ENCODE data around the gene TRPM8.
A peak's percentile ranks its signal among the peaks of the same experiment; 100 is the strongest.
"Not testable (repeated sequence)": the region's sequence is repeated elsewhere in the genome, so short reads cannot be mapped to it uniquely, and the experiment has no call there.

Gene TRPM8

DNA sequence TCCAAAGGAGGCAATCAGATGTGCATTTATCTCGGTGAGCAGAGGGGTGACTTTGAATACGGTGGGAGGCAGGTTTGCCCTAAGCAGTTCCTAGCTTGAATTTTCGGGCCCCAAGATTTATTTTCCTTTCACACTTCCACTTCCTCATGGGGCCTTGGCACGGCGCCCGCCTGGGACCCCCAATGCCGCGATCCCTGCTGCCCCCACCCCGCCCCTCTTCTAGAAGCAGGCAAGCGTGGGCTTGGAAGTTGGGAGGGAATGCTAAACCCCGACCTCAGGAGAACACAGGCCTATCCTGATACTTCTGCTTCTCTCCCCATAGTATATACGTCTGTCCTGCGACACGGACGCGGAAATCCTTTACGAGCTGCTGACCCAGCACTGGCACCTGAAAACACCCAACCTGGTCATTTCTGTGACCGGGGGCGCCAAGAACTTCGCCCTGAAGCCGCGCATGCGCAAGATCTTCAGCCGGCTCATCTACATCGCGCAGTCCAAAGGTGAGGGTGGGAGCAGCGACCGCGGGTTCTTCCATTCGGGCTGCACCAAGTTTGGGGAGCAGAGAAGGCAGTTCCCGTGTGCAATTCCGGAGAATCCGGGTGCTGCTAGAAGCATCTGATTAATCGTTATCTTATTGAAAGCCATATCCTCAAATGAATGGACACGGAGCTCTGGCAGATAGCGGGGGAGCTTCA is 21.6 kb downstream of the TRPM8 start:
- FAIRE-seq = no peak

DNA sequence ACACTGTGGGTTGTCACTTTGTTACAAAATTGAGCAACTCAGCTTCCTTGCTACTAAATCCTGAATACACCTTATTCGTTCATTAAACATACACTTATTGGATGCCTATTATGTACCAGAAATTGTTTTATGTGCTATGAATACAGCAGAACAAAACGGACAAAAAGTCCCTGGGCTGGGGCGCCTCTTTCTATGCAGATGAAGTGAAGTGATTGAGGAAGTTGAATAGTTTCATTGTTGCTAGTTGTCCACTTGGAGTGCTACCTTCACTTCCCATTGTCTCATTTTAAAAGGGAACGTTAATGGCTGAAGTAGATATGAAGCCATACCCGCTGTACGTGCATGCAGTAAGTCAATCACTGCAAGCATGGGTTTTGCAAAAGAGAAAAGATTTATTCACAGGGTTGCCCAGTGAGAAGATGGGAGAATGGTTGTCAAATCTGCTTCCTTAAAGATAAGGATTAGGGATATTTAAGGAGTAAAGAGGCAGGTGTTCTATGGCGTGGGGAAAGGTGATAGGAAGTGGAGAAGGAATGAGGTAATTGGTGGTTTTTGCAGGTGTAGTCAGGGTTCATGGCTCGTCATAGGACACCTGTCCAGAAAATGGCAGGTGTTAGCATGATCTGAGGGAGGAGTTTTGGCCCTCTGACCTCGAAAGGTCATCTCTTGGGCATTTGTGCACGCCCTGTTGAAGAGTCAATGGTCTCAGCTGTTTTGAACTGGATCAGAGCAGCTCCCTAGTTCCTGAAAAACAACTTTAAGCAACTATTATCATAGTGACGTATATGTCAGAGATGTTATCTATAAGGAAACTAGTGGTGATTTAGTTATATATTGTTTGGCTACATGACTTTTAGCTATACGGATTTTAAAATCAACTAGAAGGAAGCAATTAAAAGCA is 23.5 kb downstream of the TRPM8 start:
- no peak for FAIRE-seq

DNA sequence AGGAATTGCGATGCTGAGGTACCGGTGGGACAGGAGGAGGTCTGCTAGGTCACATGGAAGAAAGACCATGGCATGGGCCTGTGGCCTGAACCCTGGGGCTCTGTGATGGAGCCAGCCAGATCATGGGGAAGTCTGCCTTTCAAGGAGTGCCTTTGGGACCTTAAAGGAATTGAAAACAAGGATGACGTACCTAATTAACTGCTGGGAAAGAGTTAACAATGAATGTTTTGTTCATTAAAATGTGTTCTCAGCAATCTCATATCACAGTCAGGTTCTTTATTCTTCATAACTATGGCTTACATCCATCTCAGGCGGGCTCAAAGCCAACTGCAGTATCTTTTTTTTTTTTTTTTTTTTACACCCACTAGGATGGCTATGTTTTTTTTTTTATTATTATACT is 25.6 kb downstream of the TRPM8 start:
- FAIRE-seq = no peak

DNA sequence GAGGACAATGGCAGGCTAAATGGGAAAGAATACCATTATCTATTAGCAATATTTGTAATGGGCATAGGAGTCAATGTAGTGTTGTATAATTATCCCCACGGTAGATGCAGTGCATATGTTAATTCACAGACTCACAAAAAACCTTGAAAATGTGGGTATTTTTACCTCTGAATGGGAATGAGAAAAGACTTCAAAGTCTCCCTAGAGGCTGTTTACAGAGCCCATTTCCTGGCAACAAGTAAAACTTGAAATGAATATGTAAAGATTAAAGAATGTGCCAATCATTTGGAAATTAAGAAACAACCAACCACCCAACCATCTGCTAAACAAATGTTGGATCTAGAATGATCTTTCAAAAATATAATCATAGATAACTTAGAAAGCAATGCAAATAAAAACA is 27.1 kb downstream of the TRPM8 start:
- no peak for FAIRE-seq

DNA sequence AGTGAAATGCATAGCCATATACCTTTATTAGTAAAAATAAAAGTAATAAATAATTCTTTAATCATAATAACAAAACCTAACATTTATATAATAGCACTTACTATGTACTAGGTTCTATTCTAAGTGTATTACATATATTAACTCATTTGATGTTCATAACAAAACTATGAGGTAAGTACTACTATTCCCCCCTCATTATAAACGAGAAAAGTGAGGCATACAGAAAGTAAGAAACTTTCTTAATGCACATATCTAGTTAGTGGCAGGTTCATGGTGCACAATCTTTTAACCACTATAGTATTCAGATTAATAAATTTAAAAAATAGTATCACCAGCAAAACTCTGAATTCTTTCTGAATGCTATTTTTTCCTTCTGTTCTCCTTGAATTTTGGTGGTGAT is 27.5 kb downstream of the TRPM8 start:
- peak; percentile 58 for FAIRE-seq

DNA sequence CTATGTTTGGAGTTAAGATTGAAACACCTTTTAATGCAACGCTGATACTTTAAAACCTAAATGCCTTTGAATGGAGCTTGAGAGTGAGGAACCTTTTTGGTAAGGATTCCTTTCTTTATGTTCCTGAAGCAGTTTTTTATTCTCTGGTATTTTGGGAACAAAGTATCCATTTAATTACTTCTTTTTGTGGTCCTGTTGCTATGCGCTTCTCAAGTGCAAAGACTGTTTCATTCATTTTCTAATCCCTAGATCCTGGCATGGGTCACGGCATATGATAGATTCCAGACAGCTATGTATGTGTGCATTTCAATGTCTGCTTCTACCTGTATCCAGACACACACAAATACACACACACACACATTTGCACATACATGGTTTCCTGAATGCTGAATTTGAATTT is 28.0 kb downstream of the TRPM8 start:
- no peak for FAIRE-seq

DNA sequence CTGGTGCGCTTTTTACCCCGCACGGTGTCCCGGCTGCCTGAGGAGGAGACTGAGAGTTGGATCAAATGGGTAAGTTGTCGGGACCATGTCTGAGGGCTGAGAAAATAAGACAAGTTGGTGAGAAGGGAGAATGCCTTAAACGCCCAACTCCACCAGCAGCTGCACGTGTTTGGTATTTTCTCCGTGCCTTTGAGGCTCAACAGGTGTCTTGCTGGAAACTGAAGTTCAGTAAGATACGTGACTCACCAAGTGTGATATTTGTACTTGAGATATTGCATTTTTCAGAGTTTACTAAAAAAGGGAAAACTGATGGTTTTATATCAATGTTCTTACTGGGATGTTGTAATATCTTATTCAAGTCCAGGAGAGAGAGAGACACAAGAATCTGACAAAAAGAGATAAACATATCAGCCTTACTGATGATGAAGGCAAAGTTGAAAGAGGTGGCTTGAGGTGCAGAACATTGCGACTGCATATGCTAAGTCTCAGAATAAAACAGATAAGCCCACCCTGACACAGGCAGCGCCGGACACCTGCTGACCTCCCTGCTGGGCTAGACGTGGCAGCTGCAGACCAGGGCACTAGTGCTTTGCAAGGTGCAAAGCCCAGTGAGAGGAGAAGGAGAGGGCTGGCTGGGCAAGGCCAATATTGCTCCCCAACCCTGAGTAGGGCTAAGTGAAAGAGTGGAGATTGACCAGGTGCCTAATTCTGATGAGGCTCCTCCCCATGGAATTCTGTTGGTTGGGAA is 33.1 kb downstream of the TRPM8 start:
- no peak for FAIRE-seq

DNA sequence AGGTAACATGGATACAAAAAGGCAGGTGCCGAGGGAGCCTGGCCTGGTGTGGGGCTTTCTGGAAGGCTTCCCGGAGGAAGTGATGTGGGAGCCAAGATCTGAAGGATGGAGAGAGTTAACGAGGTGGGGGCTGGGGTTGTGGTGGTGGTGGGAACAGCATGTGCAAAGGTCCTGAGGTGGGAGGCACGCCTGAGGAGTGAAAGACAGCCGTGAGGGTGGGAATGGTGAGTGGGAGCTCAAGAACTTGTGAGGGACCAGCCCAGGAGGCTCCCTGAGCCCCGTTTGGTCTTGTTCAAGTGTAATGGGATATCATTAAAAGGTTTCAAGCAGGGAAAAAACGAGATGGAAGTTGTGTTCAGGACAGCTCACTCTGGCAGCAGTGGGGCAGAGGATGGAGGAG is 35.2 kb downstream of the TRPM8 start:
- no peak for FAIRE-seq

DNA sequence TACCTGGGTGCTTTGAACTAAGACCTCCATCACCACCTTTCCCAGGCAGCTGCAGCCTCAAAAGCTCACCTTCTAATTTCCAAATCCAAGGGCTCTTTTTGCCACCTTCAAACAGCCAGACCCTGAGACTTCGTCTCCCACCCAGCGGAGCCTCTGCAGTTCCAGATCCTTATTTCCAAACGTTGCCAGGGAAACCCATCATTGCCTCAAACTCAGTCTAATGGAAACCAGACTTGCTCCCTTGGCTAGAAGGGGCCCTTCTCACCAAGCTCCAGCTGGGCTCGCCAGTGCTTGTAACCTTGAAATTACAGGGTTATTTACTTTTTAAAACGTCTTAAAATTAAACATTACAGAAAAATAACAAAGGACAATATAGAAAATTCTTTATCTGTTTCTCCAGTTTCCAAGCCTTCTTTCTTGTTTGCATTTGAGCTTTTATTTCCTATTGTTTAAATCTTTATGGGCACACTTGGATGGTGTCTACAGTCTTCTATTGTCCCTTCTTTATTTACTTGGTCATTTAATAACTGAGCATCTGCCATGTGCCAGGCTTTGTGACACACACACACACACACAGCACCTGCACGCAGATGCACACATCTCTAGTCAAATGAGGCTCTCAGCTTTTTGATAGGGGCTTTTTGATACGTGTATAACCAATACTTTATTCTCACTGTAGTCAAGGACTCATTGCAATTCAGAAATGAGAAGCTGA is 36.1 kb downstream of the TRPM8 start:
- no peak for FAIRE-seq

DNA sequence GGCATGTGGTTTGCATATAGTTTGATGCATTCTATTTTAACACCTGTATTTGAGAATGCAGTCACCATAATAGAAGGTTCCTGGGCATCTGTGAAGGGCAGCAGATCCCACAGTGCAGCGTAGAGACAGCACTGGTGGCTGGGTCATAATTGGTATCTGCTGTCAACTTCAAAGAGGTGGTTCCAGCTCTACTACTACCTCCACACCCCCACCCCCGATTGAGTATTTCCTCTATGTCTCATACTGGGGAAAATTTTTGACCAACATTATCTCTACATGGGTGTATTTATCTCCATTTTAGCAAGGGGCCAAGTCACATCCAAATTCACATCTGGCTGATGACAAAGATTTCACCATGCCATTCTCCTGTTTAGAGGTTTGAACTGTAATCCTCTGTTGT is 43.0 kb downstream of the TRPM8 start:
- FAIRE-seq = no peak

DNA sequence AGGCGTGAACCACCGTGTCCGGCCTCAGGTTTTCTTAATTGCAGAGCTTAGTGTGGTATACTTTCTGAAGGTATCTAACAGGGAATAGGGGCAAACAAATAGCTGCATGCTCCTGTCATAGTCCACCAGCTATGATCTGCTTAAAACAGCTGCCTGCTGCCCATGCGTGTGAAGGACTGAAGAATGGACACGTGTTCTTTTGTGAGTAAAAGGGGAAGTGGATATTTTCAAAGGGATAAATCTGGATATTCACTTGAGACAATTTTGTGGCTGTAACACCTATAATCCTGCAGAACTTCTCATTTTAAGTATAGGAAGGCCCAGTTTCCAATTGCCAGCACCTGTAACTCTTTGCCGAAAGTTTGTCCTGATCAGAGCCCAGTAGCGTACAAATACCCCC is 44.7 kb downstream of the TRPM8 start:
- FAIRE-seq = no peak

DNA sequence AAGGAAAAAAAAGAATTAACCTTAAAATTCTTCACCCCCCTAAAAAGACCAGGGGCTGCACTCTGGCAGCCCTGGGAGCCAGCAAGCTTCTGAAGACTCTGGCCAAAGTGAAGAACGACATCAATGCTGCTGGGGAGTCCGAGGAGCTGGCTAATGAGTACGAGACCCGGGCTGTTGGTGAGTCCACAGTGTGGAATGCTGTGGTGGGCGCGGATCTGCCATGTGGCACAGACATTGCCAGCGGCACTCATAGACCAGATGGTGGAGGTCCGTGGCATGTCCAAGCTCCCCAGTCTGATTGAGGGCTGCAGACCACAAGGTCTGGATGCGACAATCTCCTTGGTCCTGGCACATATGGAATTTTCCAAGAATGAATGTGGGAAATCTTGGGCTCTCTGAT is 47.4 kb downstream of the TRPM8 start:
- no peak for FAIRE-seq

DNA sequence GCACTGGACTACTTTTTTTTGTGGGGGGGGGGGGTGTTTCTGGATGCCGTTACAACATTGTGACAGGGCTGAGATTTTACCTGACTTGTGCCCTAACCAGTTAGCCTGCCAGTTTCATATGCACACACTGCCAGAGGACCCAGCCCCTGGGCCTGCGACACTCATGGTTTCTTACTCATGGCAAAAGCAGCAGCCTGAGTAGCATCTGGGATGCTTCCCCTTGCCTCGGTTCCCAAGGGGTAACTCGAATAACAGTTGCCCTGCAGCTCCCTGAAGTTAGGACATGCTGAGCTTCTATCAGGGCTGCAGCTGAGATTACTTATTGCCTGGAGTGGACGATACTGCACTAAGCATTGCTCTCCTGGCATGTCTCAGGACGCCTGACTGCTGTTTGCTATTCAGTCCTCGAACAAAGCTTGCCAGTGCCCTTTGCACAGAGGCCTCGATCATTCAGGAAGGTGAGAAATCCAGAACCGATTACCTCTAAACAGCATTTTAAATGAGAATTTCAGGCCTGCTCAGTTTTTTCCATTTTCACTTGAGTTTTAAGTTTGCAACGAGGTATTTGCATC is 47.9 kb downstream of the TRPM8 start:
- no peak for FAIRE-seq

DNA sequence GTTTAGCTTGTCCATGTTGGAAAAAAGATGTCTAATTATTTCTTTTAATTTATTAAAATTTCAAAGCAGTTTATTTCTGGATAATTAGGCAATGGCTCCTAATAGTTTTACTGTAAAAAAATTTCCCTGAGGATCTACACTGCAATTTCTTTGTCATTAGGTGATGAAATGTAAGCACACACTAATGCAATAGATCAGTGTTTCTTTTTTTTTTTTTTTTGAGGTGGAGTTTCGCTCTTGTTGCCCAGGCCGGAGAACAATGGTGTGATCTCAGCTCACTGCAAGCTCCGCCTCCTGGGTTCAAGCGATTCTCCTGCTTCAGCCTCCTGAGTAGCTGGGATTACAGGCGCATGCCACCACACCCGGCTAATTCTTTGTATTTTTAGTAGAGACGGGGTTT is 48.5 kb downstream of the TRPM8 start:
- not testable (repeated sequence) for FAIRE-seq

DNA sequence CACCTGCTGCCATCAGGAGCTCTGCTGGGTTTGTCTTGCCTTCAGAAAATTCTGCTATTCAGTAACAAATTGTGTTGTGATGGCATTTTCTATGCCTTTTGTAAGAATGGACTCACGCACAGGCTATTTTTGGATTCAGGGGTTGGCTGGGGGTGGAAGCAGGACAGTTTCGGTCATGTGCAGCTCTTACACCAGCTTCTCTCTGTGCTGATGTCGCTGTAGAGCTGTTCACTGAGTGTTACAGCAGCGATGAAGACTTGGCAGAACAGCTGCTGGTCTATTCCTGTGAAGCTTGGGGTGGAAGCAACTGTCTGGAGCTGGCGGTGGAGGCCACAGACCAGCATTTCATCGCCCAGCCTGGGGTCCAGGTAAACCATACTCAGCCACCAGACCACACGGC is 49.2 kb downstream of the TRPM8 start:
- FAIRE-seq = no peak

DNA sequence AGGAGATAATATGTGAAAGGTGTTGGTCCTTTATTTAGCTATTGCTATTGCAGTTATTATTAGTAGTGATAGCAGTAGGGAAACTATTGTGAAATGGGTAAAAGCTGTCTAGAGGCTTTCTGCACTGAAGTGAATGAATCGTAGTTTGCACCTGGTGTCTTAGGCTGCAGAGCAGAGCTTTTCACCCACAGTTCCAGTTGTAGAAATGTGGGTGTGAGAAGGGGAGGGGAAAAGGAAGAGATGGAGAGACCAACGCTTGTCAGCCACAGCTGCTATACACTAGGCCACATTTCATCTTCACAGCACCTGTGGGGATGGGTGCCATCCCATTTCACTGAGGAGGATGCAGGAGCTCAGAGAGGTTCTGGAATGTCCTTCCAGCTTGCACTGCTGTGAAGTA is 50.0 kb downstream of the TRPM8 start:
- no peak for FAIRE-seq

DNA sequence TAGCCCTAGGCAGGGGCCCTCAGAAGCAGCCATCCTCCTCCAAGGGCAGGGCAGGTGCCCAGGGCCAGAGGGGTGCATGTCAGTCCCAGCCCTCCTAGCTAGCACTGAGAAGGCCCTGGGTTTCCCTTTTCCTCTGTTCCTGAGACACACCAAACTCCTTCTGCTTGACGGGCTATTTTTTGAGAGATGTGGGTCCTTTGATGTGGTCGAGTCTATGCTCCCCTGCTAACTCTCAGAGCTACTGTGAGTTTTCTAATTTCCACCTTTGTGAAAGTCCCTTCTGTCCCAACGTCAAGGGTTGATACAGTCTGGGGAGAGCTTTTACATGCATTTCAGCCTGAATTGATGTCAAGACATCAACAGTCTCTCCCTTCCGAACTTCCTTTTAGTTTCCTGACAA is 51.4 kb downstream of the TRPM8 start:
- no peak for FAIRE-seq

DNA sequence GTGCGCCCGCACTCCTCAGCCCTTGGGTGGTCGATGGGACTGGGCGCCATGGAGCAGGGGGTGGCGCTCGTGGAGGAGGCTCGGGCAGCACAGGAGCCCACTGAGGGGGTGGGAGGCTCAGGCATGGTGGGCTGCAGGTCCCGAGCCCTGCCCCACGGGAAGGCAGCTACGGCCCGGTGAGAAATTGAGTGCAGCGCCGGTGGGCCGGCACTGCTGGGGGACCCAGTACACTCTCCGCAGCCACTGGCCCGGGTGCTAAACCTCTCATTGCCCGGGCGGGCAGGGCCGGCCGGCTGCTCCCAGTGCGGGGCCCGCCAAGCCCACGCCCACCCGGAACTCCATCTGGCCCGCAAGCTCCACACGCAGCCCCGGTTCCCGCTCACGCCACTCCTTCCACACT is 55.3 kb downstream of the TRPM8 start:
- not testable (repeated sequence) for FAIRE-seq

DNA sequence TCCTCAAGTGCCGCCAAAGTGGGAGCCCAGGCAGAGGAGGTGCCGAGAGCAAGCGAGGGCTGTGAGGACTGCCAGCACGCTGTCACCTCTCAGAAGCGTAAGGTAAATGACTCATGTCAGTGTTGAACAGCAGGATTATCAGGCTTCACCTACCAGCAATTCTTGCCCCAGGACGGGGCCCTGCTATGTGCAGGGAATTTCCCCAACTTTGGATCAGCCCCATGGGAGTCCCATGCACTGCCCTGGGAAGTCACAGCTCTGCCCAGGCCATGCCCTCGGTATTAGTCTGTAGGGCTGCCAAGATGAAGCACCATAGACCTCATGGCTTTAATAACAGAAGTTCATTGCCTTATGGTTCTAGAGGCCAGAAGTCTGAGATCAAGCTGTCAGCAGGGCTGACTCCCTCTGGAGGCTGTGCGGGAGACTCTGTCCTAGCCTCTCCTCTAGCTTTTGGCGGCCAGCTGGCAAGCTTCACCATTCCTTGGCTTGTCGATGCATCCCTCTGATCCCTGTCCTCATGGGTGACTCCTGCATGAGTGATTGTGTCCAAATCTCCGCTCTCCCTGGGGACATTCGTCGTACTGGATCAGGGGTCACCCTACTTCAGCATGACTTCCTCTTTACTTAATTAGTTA is 55.9 kb downstream of the TRPM8 start:
- FAIRE-seq = no peak

DNA sequence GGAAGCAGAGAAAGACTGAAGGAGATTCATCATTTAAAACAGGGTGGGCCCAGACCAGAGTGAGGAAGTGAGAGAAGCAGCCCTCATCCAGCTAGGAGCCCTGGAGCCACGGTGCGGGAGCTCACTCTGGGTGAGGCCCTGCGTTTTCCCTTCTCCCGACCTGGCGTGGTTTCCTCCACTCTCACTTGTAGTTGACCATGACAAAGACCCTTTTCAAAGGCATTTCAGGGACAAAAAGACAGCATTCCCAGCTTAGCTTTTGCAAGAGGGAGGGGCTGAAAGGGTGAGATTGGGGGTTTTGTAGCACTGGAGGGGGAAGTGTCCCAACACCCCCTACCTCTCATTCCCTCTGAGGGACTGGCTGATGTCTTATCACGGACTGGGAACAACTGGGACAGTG is 56.6 kb downstream of the TRPM8 start:
- FAIRE-seq = no peak

DNA sequence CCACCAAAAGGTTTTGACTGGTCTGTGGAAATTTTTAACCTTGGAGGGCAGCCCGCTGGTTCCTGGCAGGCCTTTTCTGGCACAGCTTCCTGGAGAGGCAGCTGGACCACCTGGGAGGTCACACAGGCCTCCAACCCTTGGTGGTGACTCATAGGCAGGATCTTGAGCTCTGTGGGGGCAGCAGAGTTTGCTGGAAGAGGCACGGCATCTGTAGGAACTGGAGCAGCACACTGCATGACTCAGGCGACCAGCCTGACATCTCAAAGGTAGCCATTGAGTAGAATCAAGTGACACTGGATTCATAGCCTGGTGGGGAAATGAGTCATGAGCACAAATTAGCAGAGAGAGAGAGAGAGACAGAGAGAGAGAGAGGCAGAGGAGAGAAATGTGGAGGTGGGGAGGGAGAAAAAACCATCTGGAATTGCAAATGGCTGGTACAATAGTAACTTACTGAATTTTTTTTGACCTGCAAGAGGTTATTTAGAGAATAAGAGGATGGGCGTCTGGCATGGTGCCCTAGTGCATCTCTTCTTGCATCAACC is 57.4 kb downstream of the TRPM8 start:
- FAIRE-seq = peak; percentile 94

DNA sequence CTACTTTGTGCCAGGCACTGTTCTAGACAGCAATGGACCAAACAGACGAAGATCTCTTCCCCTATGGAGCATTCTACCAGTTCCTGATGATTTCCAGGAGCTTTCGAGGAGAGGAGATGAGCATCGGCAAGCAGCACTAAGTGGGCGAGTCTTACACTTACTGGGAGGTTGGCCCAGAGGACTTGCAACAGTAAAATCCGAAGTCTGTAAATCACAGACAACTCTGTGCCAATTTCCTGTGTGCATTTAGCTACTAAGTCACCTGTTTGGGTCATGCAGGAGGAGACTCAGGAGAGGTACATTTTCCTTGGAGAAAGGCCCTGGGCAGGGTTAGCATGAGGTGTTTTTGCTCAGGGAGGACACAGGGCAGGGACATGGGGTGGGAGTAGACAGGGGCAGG is 58.9 kb downstream of the TRPM8 start:
- no peak for FAIRE-seq
